ENCODE measurements around the gene RPS16. TPM values are rescaled to one million over a fixed set of nuclear protein-coding genes. Genes with fewer than 3 reads are reported as not detected.

The RPS16 gene
- total RNA-seq, 4 donors from 2014 or later: 1,023 to 1,769 (median 1,110) TPM

DNA sequence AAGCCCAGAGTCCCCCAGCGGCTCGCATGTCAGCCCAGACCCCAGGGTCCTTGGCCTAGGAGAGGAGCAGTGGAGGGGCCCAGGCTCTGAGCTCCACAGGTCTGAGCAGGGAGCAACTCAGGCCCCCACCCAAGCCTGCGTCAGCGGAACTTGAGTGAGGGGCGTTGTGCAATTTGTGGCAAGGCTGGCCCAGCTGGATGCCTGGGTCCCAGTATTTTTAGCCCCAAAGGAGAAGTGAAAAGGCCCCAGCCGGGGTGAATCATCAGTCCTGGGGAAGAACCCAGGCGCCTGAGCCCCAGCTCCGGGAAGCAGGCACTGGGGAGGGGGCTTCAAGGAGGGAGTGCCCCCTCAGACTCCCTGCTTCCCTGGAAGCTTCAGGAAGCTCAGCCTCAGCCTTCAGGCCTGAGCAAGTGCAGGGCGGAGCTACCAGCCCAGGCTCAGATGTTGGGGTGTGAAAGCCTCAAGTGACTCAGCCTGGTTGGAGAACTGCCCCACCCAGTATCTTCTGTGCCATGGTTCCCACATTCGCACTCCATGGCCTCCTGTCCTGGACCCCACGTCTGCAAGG, 37.4 kb downstream of the RPS16 start:
- Histone ChIP-seq H3K9me3 (no peaks in the 10 kb centered on the region), H3K27ac (peak overlapping the region; percentile 87 to 99 (median 93)), H3K27me3 (no peaks in the 10 kb centered on the region), H3K4me1 (peaks cover 8 to 81% (median 20%) of the 10 kb centered on the region in 3 donors), H3K36me3 (peaks cover 0 to 52% of the 10 kb centered on the region in 2 donors), H3K4me3 (peak overlapping the region in 1 of 2 donors; percentile 20)
- peak; percentile 27 for ATAC-seq
- TF ChIP-seq POLR2AphosphoS5 (IDR thresholded peaks at IDR 0.05) (no peak), EP300 (IDR thresholded peaks at IDR 0.05) (no peak)
- TF ChIP-seq, protein P1, sequence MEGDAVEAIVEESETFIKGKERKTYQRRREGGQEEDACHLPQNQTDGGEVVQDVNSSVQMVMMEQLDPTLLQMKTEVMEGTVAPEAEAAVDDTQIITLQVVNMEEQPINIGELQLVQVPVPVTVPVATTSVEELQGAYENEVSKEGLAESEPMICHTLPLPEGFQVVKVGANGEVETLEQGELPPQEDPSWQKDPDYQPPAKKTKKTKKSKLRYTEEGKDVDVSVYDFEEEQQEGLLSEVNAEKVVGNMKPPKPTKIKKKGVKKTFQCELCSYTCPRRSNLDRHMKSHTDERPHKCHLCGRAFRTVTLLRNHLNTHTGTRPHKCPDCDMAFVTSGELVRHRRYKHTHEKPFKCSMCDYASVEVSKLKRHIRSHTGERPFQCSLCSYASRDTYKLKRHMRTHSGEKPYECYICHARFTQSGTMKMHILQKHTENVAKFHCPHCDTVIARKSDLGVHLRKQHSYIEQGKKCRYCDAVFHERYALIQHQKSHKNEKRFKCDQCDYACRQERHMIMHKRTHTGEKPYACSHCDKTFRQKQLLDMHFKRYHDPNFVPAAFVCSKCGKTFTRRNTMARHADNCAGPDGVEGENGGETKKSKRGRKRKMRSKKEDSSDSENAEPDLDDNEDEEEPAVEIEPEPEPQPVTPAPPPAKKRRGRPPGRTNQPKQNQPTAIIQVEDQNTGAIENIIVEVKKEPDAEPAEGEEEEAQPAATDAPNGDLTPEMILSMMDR (IDR thresholded peaks at IDR 0.05): no peak
- WGBS, 2 donors (ENCODE audit: low coverage in 1 of 2): no CpG with 5 or more reads among the region's 11 CpGs

DNA sequence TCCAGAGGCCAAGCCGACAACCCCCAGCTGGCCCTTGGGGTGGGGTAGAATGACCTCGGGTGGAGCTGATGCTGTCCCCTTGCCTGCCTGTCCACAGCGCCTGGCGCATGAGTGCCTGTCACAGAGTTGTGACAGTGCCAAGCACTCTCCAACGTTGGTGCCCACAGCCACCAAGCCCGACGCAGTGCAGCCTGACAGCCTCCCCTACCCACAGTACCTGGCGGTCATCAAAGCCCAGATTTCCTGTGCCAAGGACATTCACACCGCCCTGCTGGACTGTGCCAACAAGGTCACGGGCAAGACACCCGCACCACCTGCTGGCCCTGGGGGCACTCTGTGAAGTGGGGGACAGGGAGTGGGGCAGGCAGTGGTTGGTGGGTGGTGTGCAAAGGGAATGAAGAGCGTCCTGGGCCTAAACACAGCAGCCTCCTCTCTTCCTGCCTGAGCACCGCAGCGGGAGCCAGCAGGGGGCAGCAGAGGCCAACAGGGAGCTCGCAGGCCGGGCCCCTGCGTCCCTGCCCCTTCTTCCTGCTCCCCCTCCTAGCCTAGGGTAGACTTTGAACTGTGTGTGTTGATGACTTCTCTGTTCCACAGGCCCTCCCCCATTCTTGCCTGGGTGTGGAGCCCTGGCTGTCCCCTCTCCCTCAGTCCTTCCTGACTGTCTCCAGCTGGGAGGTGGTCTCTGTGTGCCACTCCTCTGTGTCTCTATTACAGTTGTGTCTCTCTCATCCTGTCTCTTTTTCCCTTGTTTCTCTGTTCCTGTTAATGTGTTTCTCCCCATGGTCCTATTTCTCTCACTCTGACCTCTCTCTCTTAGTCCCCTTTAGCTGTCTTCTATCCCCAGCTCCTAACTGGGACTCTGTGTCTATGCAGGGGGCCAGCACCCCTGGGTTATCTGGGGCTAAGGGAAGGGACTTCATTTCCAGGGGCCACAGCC, 38.1 kb downstream of the RPS16 start:
- 26% methylated on average over 8 of the region's 17 CpGs; no CpG with 5 or more reads in 1 of the 2 donors for WGBS, 2 donors (ENCODE audit: low coverage in 1 of 2)
- Histone ChIP-seq H3K9me3 (no peaks in the 10 kb centered on the region), H3K4me3 (peak overlapping the region in 1 of 2 donors; percentile 20), H3K36me3 (peaks cover 0 to 57% of the 10 kb centered on the region in 2 donors), H3K27me3 (no peaks in the 10 kb centered on the region), H3K27ac (peak overlapping the region; percentile 87 to 99 (median 93)), H3K4me1 (peaks cover 8 to 81% (median 20%) of the 10 kb centered on the region in 3 donors)
- TF ChIP-seq POLR2AphosphoS5 (IDR thresholded peaks at IDR 0.05) (peak; percentile 24), POLR2A (IDR thresholded peaks at IDR 0.05) (no peak), EP300 (IDR thresholded peaks at IDR 0.05) (no peak)
- TF ChIP-seq, protein P1 (IDR thresholded peaks at IDR 0.05): peak in 3 of 4 experiments; percentile 96 to 99 (median 99)
- ATAC-seq: peak; percentile 75

DNA sequence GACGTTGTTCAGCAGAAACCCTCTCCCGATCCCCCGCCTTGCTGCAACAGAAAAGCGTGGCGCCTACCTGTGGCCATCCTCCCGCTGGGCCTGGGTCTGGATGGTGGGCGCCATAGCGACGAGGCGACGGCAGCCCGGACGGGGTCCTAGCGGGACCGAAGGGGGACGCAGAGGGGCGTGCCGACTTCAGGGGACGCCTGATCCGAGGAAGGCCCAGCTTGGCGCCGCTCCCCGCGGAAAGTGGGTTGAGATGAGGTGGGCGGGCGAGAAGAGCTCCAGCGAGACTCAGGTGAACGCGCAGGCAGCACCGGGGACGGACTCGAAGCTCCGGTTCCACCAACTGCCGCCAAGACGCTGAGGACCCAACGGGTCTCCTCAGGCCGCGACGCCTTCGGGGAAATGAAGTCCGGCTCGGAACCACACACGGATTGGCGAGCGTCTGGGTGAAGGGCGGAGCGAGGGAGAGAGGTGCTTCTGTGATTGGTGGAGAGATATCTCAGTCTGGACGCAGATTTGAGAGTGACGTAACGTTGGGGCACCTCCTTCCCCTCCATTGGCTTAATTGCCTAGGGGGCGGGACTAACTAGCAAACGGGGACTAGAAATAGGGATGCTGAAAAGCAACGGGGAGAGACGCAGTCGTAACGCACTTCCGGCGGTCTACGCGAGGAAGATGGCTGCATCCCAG, 44.9 kb downstream of the RPS16 start, which contains the start of the genes MED29 and PAF1:
Gene MED29, plus strand, starts transcription at position 628 of the 687 bp plus-strand sequence. Its CDS starts 45 bp downstream, at position 673.
Gene PAF1, minus strand, starts transcription at position 356 of the 687 bp plus-strand sequence. Its CDS starts 242 bp downstream, at position 114.
- ATAC-seq: peak; percentile 99
- Histone ChIP-seq H3K4me1 (peaks cover 0 to 72% (median 14%) of the 10 kb centered on the region in 3 donors), H3K4me3 (peak within 1 kb of the TSS; percentile 84 to 93), H3K27me3 (no peaks in the 10 kb centered on the region), H3K36me3 (peaks cover 0 to 72% of the 10 kb centered on the region in 2 donors), H3K27ac (peak within 1 kb of the TSS; percentile 98 to 99 (median 98)), H3K9me3 (no peaks in the 10 kb centered on the region)
- WGBS, 2 donors (ENCODE audit: low coverage in 1 of 2): 0 to 2% methylated on average over 13 to 18 of the region's 60 CpGs
- TF ChIP-seq EP300 (IDR thresholded peaks at IDR 0.05): no peak
- TF ChIP-seq POLR2A (IDR thresholded peaks at IDR 0.05): peak; percentile 72 to 77
- TF ChIP-seq POLR2AphosphoS5 (IDR thresholded peaks at IDR 0.05): peak; percentile 85
- TF ChIP-seq, protein P1 (IDR thresholded peaks at IDR 0.05): peak in 2 of 4 experiments; percentile 27 to 30

DNA sequence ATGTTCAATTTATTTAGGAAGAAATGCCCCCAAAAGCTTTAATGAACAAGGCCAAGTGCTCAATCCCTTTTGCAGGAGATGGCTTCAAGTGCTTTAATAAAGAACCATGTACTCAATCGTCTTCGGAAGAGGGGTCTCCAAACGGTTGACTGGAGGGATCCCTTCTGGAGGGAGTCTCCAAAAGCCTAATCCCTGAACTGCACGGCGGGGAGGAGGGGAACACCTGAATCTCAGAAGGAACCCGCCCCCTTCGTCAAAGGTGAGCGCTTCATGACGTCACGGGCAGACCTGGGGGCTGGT, 45.3 kb downstream of the RPS16 start:
- ATAC-seq: no peak
- TF ChIP-seq EP300 (IDR thresholded peaks at IDR 0.05) (no peak), POLR2AphosphoS5 (IDR thresholded peaks at IDR 0.05) (no peak)
- TF ChIP-seq, protein P1 (IDR thresholded peaks at IDR 0.05): no peak
- Histone ChIP-seq H3K9me3 (no peaks in the 10 kb centered on the region), H3K4me1 (peaks cover 0 to 69% (median 14%) of the 10 kb centered on the region in 3 donors), H3K27ac (peak overlapping the region; percentile 98 to 99 (median 98)), H3K27me3 (no peaks in the 10 kb centered on the region), H3K4me3 (peak overlapping the region; percentile 84 to 93), H3K36me3 (peaks cover 0 to 72% of the 10 kb centered on the region in 2 donors)
- WGBS, 2 donors (ENCODE audit: low coverage in 1 of 2): 0% methylated on average over 3 of the region's 10 CpGs
